Measurements from ENCODE around the gene BCAS3. TPM values are rescaled to one million over a fixed set of nuclear protein-coding genes. Genes with fewer than 3 reads are reported as not detected.

Gene BCAS3
- total RNA-seq, 2 donors from 2014 or later: 12.0 to 15.6 TPM

DNA sequence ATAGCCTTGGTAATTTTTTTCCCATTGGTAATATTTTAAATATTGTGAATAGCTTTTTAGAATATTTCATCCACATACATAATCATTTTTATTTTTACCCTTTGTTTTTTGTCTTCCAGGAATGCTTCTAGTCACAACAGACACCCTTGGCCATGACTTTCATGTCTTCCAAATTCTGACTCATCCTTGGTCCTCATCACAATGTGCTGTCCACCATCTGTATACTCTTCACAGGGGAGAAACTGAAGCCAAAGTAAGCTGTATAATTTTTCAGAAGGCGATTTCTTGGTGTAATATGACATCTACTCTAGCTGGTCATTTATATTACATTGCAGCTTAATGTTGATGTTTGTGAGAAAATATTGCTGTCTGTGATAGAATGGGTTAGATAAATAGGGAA is 269.4 kb downstream of the BCAS3 start:
- Histone ChIP-seq H3K4me1 (peaks cover 0 to under 1% of the 10 kb centered on the region in 2 donors), H3K27me3 (no peaks in the 10 kb centered on the region)
- TF ChIP-seq, protein P1, sequence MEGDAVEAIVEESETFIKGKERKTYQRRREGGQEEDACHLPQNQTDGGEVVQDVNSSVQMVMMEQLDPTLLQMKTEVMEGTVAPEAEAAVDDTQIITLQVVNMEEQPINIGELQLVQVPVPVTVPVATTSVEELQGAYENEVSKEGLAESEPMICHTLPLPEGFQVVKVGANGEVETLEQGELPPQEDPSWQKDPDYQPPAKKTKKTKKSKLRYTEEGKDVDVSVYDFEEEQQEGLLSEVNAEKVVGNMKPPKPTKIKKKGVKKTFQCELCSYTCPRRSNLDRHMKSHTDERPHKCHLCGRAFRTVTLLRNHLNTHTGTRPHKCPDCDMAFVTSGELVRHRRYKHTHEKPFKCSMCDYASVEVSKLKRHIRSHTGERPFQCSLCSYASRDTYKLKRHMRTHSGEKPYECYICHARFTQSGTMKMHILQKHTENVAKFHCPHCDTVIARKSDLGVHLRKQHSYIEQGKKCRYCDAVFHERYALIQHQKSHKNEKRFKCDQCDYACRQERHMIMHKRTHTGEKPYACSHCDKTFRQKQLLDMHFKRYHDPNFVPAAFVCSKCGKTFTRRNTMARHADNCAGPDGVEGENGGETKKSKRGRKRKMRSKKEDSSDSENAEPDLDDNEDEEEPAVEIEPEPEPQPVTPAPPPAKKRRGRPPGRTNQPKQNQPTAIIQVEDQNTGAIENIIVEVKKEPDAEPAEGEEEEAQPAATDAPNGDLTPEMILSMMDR (IDR thresholded peaks at IDR 0.05): no peak

DNA sequence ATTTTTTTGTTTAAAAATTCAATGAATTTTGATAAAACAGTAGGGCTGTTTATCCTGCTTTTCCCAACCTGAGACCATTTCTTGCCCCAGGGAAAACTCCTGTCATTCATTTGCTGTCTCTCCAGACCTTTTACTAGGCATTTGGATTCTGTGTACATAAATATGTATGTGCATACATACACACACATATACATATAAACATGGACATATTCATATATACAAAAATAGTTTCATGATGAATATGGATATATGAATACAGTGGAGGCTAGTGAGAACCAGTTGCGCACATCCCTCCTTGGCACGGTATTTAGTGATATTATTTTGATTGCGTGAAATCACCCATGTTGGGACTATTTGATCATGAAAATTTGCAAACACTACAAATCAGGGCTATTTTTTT is 269.9 kb downstream of the BCAS3 start:
- Histone ChIP-seq H3K27ac (no peak overlapping the region), H3K4me3 (no peak overlapping the region), H3K9me3 (no peaks in the 10 kb centered on the region), H3K4me1 (no peaks in the 10 kb centered on the region), H3K36me3 (no peaks in the 10 kb centered on the region), H3K27me3 (no peaks in the 10 kb centered on the region)
- TF ChIP-seq, protein P1 (IDR thresholded peaks at IDR 0.05): no peak
- no peak for DNase-seq (ENCODE audit: low spot score)

More for the DNA sequence above, 269.4 kb downstream of the BCAS3 start:
- Histone ChIP-seq H3K4me3 (no peak overlapping the region), H3K36me3 (no peaks in the 10 kb centered on the region), H3K9me3 (no peaks in the 10 kb centered on the region), H3K27ac (no peak overlapping the region)
- no peak for DNase-seq (ENCODE audit: low spot score)

DNA sequence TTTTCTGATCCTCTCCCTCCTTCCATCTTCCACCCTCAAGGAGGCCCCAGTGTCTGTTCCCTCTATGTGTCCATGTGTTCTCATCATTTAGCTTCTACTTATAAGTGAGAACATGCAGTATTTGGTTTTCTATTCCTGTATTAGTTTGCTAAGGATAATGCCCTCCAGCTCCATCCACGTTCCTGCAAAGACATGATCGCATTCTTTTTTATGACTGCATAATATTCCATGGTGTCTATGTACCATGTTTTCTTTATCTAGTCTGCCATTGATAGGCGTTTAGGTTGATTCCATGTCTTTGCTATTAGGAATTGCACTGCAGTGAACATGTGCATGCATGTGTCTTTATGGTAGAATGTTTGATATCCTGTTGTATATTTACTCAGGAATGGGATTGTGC is 275.1 kb downstream of the BCAS3 start:
- H3K4me3 ChIP-seq: no peak overlapping the region
- no peaks in the 10 kb centered on the region for H3K36me3 ChIP-seq
- no peak overlapping the region for H3K27ac ChIP-seq
- H3K9me3 ChIP-seq: no peaks in the 10 kb centered on the region
- DNase-seq (ENCODE audit: low spot score): no peak
- TF ChIP-seq, protein P1 (IDR thresholded peaks at IDR 0.05): no peak
- H3K4me1 ChIP-seq: no peaks in the 10 kb centered on the region
- H3K27me3 ChIP-seq: no peaks in the 10 kb centered on the region

DNA sequence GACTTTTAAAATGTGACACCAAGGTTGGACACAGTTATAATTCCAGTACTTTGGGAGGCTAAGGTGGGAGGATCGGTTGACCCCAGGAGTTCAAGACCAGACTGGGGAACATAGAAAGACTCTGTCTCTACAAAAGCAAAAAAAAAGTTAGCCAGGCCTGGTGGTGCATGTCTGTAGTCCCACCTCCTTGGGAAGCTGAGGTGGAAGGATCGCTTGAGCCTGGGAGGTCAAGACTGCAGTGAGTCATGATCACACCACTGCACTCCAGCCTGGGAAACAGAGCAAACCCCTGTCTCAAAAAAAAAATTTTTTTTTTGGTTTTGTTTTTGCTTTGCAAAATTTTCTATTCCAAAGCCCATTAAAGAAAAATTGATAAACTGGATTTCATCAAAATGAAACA is 281.4 kb downstream of the BCAS3 start:
- TF ChIP-seq, protein P1 (IDR thresholded peaks at IDR 0.05): no peak
- no peak for DNase-seq (ENCODE audit: low spot score)
- Histone ChIP-seq H3K27me3 (no peaks in the 10 kb centered on the region), H3K4me1 (no peaks in the 10 kb centered on the region), H3K36me3 (no peaks in the 10 kb centered on the region), H3K9me3 (peaks cover 0 to 21% of the 10 kb centered on the region in 2 donors), H3K27ac (no peak overlapping the region), H3K4me3 (no peak overlapping the region)

DNA sequence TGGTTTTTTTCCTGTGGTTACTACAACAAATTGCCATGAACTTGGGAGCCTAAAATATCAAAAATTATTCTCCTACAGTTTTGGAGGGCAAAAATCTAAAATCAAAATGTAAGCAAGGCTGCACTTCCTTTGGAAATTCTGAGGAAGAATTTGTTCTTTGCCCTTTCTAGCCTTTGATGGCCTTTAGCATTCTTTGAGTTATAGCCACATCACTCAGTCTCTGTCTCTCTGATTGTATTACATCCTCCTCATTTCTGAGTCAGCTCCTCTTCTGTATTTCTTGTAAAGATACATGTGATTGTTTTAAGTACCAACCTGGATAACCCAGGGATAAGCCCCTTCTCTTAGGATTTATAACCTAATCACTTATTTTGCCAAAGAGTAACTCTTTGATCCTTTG is 282.0 kb downstream of the BCAS3 start:
- no peaks in the 10 kb centered on the region for H3K4me1 ChIP-seq
- TF ChIP-seq, protein P1 (IDR thresholded peaks at IDR 0.05): no peak

DNA sequence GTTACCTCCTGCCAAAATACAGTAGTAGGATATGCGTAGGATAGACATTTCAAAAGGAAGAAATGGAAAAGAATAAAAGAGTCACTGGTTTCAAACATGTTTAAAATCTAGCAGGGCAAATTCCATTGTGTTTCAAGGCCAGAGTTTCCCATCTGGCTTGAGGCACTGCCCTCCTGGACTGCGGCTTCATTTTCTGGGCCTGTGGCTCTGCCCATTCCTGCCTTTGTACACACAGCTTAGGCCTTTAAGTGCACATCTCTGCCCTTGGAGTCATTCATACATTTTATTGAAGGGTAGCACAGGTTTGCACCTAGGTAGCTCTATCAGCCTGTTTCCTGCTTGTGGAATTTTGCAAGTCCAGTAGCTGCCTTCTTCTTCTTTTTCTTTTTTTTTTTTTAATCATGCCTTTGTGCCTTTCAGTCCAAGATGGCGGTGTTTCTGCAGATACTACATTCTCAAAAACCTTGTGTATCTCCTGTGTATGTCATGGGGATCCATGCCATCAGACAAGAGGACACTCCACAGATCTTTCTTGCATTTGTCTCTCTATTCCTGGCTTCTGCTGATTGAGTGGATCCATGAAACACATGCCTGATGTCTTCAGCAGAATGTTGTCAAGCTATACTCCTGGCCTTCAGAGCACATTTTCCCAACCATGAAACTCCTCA is 282.9 kb downstream of the BCAS3 start:
- Histone ChIP-seq H3K27ac (no peak overlapping the region), H3K9me3 (peaks cover 0 to 28% of the 10 kb centered on the region in 2 donors), H3K27me3 (no peaks in the 10 kb centered on the region), H3K4me1 (no peaks in the 10 kb centered on the region), H3K4me3 (no peak overlapping the region), H3K36me3 (no peaks in the 10 kb centered on the region)
- DNase-seq (ENCODE audit: low spot score): no peak
- TF ChIP-seq, protein P1 (IDR thresholded peaks at IDR 0.05): no peak

More for the DNA sequence above, 282.0 kb downstream of the BCAS3 start:
- H3K4me3 ChIP-seq: no peak overlapping the region
- H3K9me3 ChIP-seq: peaks cover 0 to 27% of the 10 kb centered on the region in 2 donors
- no peak overlapping the region for H3K27ac ChIP-seq
- DNase-seq (ENCODE audit: low spot score): no peak
- H3K27me3 ChIP-seq: no peaks in the 10 kb centered on the region
- no peaks in the 10 kb centered on the region for H3K36me3 ChIP-seq
